Stimulated activated CD8-positive, alpha-beta memory T cell treated with anti-CD3 and anti-CD28 coated beads, Interleukin-4, amount 100 ng/mL, for 4 hours (primary cell): ENCODE results near the gene PIGM.

Experiments
- DNase-seq, 2 donors: peaks; one replicate each; pipeline ENCODE4 v3.0.0-alpha.2; 2020; ENCODE audit warnings: low read depth in 2 of 2, low spot score in 1 of 2

Gene PIGM

GRCh38 chr1:160031365-160032164 is at the start of gene PIGM:
Gene PIGM, minus strand, starts transcription at chr1:160031990. Its CDS starts 251 bp downstream, at chr1:160031739.
- DNase-seq, result peak; percentile 85 to 89

- DNase-seq, result no peak
Measured at GRCh38 chr1:160081261-160081936, 49.6 kb upstream of the PIGM start, which contains the start of gene KCNJ9. Gene KCNJ9, plus strand, starts transcription at chr1:160081538. Its CDS starts 2,493 bp downstream, at chr1:160084031.

GRCh38 chr1:160080381-160081100 is 48.8 kb upstream of the PIGM start:
- no peak for DNase-seq

GRCh38 chr1:160079448-160079847 is 47.7 kb upstream of the PIGM start:
- no peak for DNase-seq

GRCh38 chr1:160078512-160079195 is 46.9 kb upstream of the PIGM start:
- DNase-seq, result no peak

GRCh38 chr1:160077486-160077885 is 45.7 kb upstream of the PIGM start:
- DNase-seq, result no peak

- DNase-seq, result no peak
Measured at GRCh38 chr1:160076295-160076694, 44.5 kb upstream of the PIGM start.

- DNase-seq, result no peak
Measured at GRCh38 chr1:160075836-160076235, 44.0 kb upstream of the PIGM start.

GRCh38 chr1:160074865-160075264 is 43.1 kb upstream of the PIGM start:
- no peak for DNase-seq

- DNase-seq, result no peak
Measured at GRCh38 chr1:160071289-160071688, 39.5 kb upstream of the PIGM start.

- peak; percentile 42 to 65 for DNase-seq
Measured at GRCh38 chr1:160070243-160071163, 38.7 kb upstream of the PIGM start.

- DNase-seq, result no peak
Measured at GRCh38 chr1:160069460-160070231, 37.9 kb upstream of the PIGM start, which contains the start of gene KCNJ10. Gene KCNJ10, minus strand, starts transcription at chr1:160070160. Its CDS starts 27,628 bp downstream, at chr1:160042532.

GRCh38 chr1:160068225-160068624 is 36.4 kb upstream of the PIGM start:
- no peak for DNase-seq

- DNase-seq, result no peak
Measured at GRCh38 chr1:160066829-160067745, 35.3 kb upstream of the PIGM start.

GRCh38 chr1:160064746-160065145 is 33.0 kb upstream of the PIGM start:
- no peak for DNase-seq

- DNase-seq, result no peak
Measured at GRCh38 chr1:160064164-160064563, 32.4 kb upstream of the PIGM start.

GRCh38 chr1:160063176-160063575 is 31.4 kb upstream of the PIGM start:
- DNase-seq, result no peak

GRCh38 chr1:160062230-160062532 is 30.4 kb upstream of the PIGM start:
- DNase-seq, result no peak
